GM18508 (cell line): ENCODE data around the gene APBB2.

Experiments
- ATAC-seq: cut with Tn5 transposase; IDR thresholded peaks from one replicate; pipeline ENCODE4 v1.9.1; 2021; ENCODE audit warnings: moderate number of reproducible peaks; ENCODE audit not compliant: insufficient read depth, unreplicated experiment

Gene APBB2

DNA sequence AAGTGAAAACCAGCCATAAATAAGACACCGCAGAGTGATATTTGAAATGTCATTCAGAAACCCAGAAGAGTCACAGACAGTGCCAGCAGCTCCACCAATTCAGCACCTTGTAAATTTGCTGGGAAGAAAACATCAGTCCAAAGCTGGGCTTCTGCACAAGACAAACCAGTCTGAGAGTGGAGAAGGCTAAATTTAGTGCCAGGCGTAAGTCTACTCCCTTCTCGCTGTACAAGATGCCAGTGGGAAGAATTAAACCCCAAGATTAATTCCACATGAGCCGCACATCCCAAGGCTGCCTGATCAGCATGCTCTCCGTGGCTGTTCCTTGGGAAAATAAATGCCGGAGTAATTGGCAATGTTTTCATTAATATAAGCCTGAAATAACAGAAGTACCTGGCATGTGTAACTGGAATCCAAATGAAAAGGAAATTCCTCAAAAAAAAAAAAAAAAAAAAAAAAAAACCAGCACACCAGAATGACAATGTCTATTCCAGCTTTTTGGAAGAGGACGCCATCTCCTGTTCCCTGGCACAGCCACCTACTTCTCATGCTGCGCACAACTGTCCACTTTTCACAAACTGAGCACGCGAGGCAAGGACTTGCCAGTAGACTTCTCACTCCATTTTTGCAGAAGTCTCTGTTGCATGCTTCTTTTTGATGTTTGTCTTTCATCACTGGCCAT, 369.0 kb downstream of the APBB2 start:
- no peak for ATAC-seq

DNA sequence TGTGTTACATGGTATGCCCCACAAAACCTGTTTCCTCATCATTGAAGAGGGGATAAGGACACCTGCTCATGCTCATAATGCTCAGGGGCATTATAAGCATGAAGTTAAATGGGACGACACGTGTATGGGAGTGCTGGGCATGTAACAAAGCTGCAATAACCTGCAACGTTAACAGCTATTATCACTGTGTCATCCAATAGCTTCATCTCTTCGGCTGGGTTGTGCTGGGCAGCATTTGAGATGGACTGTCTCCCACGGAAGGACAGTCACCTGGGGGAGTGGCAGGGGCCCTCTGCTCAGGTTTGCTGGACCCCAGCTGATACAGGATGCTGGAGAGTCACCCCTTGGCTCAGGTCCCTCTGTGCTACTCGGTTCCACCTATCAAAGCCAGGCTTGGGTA, 370.1 kb downstream of the APBB2 start:
- ATAC-seq: no peak

DNA sequence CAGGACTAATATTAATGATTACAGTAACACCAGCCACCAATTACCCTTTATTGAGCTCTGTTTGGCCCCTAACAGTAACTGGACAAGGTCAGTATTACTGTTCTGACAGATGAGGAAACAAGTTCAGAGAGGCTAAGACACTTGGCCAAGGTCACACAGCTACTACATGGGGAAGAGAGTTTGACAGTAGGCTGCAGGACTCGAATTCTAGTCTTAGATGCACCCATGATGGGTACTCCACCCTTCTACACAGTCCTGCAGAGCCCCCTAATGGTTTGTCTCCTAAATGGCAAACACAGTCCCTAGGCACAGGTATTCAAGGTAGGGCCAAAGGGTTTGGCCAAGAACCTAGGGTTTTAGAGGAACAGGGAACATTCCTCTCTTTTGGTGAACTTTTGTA, 370.6 kb downstream of the APBB2 start:
- ATAC-seq: no peak

DNA sequence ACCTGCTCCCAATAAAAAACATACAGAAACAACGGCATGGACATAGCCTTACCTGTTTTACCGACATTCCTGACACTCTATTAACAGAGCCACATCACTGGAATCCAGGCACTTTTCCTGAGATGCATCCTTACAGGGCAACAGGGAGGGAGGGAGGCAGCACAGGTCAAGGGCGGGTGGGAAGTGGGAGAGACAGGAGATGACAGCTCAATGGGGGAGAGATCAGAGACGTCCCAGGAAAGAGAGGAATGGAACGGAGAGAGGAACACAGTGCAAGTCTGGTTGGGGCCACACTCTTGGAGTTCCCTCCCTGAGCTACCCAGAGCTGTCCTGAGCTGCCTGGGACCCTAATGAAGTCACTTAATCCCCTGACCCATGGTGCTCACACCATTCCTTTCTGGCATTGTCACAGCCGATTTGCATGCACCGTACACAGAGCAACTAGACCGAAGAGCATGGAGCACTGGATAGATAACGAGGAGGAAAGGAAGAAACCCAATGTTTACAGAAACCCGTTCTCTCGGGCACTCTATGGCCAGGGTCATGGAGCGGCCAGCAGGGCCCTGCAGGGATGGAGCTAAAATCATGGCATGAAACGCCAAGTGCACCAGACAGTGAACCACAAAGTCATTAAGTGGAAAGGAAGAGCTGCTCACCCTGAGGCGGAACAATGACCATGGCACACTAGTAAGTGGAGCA, 371.5 kb downstream of the APBB2 start:
- ATAC-seq: no peak

DNA sequence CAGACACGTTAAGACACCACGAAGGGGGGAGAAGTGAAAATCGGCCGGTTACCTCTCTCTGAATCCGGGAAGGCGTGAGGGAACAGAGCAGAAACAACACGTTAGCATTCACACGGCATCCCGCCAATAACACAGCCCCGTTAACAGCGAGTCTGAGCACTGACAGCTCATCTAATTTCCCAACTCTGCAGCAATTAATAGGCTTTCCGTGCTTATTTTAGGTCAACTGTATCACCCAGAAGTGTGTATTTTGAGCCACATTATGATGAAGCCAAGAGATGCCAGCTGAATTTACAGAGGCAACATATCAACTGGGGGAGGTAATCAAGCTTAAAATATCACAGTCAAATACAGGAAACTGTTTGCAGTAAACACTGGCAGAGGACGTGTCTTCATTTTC, 372.0 kb downstream of the APBB2 start:
- no peak for ATAC-seq

DNA sequence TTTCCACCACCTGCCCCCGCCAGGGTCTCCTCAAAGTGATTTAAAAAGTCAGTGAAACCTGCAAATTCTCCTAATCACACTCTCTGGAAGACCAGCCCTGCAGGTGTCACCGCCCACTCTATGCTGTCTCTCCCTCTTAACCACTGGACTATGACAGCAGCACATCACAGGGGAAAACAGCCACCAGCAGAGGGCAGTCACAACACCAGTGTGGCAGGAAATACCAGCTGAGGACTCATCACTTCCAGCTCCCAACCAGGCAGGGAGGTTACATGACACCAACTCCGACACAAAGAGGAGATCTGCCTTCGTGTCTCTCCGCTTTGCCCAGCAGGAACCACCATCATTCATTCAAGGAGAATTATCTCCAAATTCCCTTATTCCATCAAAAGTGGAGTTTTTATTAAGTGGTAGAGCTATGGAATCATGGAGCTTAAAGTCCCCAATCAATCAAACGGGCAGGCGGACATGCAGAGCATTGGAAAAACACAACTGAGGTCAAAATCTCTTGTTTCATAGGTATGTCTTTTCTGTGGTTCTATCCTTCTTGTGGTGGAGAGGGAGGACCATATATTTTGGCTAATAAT, 373.3 kb downstream of the APBB2 start:
- ATAC-seq: no peak

DNA sequence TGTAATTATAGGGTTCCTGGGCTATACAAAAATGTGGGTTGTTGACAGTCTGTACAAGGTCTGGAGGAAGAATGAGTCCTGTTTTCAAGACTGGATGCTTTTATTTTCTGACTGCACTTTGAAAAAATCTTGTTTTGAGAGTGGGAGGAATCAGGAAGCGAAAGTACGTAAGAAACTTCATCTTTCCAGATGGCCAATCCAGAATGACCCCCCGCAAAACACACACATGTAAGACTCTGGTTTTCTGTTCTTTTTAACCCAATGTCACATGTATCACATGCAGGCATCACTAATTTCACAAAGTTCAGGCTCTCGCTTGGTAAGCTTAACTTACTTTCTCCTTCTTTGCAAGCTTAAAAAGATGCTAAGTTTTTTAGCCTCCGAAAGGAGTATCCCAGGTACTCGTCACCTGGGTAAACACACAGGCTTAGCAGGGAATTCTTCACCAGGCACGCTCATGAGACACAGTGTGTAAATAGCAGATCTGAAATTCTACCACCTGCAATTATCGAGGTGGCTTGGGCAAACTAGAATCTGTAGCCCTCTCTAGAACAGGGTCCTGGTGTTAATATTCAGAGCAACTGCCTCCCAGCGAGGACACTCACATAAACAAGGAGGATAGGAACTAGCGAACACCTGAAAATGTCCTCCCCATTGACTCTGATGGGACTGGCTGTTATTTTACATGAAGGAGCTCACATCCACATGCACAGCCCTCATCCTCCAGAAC, 373.9 kb downstream of the APBB2 start:
- ATAC-seq: no peak

DNA sequence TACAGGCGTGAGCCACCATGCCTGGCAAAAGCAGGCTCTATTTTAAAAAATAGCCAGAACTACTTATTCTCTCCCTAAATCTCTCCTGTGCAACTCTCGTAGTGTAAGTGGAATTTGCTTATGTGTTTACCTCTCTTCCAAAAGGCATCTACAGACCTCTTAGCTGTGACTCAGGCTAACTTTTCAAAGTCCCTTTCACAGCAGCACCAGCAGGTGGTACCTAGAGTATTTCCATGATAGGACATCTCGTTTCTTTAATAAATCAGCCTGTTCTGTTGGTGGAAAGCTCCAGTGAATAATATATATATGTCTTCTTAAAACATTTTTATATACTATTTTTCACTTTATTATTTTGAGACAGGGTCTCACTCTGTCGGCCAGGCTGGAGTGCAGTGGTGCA, 375.6 kb downstream of the APBB2 start:
- no peak for ATAC-seq

DNA sequence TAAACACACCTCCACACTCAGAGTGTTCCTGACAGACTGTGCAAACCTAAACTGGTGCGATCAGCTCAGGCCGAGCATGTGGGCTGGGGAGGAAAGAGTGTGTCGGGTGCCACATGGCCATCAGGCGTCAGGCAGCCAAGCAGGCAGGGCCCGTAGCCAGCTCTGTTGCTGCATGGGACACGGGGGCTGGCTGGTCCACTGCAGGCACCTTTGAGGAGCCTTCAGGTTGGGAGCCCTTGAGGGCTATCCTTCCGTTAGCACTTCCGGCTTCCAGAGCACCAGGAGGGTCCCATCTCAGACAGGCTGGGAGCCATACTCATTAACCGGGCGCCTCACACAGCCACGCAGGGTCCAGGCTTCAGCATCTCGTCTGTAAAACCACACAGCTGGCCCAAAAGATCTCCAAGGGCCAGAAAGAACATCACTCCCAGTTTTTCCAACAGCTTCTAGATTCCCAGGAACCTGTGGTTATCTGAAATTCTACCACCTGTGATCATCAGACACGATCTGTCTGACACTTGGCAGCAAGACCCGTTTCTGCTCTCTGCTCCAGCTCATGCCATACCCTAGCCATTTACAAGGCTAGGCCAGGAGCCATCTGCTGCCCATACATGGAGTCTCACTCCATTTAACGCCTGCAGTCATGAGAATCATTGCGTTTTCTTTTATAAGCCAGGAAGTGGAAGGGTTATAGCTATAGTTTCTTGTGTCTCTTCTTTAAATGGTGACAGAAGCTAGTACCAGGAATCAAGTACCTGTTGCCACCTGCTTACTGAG, 377.1 kb downstream of the APBB2 start:
- no peak for ATAC-seq

DNA sequence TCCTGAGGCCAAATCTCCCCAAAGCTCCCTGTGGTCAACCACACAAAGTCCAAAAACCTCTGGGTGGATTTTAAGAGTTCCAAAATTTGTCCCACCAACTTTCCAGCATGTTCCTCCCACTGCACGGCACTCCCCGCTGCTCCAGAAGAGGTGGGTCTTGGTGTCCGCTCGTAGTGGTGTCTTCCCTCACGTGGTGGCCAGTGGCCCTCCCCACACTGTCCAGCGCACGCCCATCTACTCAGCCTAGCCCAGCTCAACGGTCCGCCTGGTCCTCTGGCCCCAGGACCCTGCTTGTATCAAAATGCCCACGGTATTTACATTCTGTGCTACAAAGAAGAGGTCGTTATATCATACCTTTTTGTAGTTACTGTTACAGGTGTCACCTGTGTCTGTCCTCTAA, 381.1 kb downstream of the APBB2 start:
- no peak for ATAC-seq

DNA sequence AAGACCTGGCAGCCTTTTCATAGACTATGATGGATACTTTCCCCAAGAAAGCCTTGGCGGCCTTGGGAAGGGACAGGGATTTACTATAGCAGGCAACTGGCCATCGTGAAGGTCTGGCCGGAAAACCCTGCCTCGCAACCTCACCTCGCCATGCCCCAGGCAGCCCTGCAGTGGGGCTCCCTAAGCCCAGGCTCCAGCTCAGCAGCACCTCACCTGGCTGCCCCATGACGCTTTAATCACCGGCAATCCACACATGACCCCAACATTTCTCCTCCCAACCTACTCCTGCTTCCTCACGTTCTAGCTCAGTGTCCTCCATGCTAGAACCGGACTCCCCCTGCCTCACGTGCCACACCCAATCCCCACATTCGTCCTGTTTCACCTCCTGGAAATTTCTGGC, 382.2 kb downstream of the APBB2 start:
- no peak for ATAC-seq

DNA sequence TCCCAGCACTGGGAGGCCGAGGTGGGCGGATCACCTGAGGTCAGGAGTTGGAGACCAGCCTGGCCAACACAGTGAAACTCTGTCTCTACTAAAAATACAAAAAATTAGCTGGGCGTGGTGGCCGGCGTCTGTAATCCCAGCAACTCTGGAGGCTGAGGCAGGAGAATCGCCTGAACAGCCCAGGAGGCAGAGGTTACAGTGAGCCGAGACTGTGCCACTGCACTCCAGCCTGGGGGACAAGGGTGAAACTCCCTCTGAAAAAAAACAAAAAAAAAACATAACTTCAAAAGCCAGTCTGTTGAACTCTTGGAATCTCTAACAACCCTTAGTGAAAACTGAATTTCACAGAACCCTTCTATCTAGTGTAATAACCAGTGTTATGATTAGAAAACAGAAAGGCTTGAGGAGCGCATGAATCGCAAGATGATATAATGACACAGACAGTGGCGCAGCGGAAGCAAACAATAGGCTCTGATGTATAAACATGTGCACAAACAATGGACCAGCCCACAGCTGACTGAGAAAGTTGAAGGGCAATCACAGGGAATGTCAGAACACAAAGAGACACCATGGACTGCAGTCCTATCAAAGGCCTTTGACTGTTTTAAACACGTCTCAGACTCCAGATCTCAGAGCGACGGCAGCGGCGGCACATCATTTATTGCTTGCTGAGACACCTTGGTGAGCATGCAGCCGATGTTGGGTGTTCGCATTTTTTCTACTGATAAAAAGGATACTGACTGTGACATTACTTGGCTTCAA, 383.0 kb downstream of the APBB2 start:
- ATAC-seq: no peak

DNA sequence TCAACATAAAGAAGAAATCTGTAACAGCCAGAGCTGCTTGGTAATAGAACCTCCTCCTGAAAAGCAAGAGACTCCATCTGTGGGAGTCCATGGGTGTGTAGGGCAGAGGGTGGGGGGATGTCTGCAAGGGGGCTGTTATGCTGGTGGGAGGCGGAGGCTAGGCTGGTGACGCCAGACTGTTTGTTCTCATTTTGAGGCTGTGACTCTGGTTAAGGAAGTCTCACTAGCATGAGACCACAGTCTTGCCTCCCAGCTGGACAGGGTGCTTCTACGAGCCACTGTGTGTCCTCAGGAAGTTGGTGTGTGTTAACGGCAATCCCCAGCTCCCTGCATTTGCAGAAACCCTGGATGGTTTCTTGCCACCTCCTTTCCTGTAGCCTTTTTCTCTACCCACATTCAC, 384.8 kb downstream of the APBB2 start:
- ATAC-seq: no peak

DNA sequence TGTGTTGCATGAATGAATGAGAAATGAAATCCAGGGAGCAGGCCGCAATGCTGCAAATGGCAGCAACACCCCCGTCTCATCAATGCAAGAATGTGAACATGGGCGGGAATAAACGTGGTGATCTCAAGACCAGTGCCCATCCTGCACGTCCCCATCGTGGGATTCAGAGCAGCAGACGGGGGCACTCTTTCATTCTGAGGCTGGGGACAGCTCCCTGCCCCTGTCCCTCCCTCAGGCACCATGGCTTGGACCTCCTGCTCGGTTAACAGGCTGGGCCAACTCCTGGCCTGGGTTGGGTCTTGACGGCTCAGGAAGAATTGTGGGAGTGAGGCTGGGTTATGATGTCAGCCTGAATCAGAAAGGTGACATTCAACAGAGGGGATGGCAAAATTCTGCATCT, 385.7 kb downstream of the APBB2 start:
- ATAC-seq: no peak

DNA sequence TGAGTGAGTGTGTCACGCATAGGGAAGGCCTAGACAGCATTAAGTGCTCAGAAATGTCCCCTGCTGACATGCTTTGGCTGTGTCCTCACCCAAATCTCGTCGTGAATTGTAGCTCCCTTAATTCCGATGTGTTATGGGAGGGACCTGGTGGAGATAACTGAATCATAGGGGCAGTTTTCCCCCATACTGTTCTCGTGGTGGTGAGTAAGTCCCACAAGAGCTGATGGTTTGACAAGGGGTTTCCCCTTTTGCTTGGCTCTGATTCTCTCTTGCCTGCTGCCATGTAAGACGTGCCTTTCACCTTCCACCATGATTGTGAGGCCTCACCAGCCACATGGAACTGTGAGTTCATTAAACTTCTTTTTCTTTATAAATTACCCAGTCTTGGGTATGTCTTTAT, 386.6 kb downstream of the APBB2 start:
- no peak for ATAC-seq

DNA sequence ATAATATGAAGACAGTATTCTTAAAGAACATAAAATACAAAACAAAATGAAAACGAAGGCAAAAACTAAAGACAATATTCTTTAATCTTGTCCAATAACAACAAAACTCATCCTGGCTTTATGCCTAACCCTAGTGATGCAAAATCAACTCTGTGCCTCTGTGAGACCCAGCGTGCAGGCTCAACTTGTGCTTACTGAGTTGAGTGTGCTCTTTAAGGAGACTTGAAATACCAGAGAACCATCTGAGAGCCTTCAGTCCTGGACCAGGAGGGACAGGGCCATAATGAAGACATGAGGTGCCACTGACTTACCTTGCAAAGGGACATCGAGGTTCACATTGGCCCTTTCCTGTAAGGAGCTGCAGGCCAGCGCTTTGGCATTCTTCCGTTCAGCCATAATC, 387.5 kb downstream of the APBB2 start:
- ATAC-seq: no peak

DNA sequence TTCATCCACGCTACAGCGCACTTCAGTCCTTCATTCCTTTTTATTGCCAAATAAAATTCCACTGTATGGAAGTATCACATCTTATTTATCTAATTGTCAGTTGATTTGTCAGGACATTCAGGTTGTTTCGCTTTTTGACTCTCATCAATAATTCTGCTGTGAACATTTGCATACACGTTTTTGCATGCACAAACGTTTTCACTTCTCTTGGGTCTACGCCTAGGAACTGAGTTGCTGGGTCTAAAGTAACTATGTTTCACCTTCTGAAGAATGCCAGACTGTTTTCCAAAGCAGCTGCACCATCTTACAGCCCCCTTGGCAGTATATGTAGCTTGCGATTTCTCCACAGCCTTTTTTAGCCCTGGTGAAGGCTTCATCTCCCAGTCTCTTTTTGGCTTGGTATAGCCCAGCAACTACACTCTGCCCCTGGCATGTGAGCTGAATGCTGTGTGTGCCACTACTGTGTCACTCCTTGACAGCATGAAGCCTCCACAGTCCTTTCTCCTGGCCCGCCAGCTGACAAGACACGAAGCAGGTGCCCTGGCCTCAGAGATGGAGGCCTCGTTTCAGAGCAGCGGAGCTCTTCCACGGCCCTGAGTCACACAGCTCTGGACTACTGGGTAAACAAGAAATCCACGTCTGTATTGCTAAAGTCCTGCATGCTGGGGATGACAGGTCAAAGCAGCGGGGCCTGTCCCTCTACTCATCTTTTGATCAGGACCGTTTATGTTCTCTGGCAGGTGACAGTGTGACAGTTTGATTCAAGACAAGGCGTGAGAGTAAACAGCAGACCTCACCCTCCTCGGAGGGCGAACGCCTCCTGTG, 389.1 kb downstream of the APBB2 start:
- ATAC-seq: no peak

DNA sequence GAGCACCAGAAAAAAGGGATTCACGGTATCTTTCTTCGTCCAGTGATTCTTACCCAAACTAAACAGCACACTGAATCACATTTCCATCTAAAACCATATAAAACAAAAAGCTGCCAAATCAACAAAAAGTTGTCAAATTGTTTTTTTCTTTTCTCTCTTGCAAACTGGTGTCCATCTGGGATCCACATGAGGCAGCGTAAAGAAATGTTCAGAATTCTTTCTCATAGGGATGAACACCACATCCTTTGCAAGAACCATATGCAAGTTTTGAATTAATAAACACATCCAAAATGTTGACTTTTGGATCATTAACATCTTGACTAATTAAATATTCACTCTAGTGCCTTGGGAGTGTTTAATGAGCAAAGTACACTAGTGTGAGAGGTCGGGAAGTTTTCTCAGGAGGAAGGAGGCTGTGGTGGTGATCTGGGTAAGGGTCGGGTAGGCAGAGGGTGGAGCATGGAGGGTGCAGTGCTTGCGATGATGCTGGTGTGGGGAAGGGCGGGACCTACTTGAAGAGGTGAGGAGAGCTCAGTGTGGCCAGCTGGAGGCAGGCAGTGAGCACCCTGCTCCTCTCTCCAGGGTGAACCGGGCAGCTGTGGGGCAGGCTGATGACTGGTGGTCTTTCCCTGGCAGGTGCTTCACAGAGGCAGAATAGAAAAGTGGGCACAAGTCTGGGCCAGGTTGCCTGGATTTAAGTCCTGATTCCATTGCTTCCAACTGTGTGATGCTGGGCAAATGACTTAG, 391.7 kb downstream of the APBB2 start:
- no peak for ATAC-seq
